Measurements from ENCODE around the gene CARD11.

GRCh38 chr7:3064067-3064466 is 20.4 kb upstream of the CARD11 start:
- TF ChIP-seq POLR2A (IDR thresholded peaks at IDR 0.05; ENCODE audit: low read depth, low read length) (no peak), POLR2AphosphoS5 (IDR thresholded peaks at IDR 0.05; ENCODE audit: low read depth, low read length) (no peak), TAF1 (IDR thresholded peaks at IDR 0.05; ENCODE audit: borderline replicate concordance, low read depth, low read length) (no peak)

Data from GM12892 (cell line).